Measurements from ENCODE around the gene FAM174C.

- TF ChIP-seq CTCF (conservative IDR thresholded peaks at IDR 0.05; ENCODE audit: low read depth, low read length) (no peak), EZH2phosphoT487 (IDR thresholded peaks at IDR 0.05; ENCODE audit: borderline replicate concordance, low read length) (no peak), EZH2 (IDR thresholded peaks at IDR 0.05; ENCODE audit: low read length, unreplicated experiment) (no peak)
Observed at GRCh38 chr19:1265615-1266128, 9.7 kb upstream of the FAM174C start.
